Adrenal gland (tissue), 12 donors: Measurements from ENCODE around the gene RAD51D. TPM values are rescaled to one million over a fixed set of nuclear protein-coding genes. Genes with fewer than 3 reads are reported as not detected.

Experiments used
- DNase-seq, 7 donors: peaks; one replicate each; pipeline ENCODE4 v3.0.0-alpha.2; 2019 to 2020
- H3K27ac ChIP-seq, 5 donors: fragments of 200-600 bp; sonication (generic) in 4 of 5; 1 replicate in 3 of 5; 2 replicates in 2 of 5; pipeline versions ENCODE4 v1.5.1 to v1.8.0; 2016 to 2020; ENCODE audit warnings: mild to moderate bottlenecking in 1 of 5
- H3K27me3 ChIP-seq: fragments of 200-600 bp; 2 replicates; pipeline ENCODE4 v1.8.0; 2021
- H3K36me3 ChIP-seq, 2 donors: fragments of 200-600 bp; replicated peaks in 1 of 2; 1 replicate in 1 of 2; 2 replicates in 1 of 2; pipeline versions ENCODE4 v1.5.1 to v1.8.0; 2018 to 2022
- H3K4me1 ChIP-seq, 2 donors: fragments of 200-600 bp; replicated peaks in 1 of 2; 1 replicate in 1 of 2; 2 replicates in 1 of 2; pipeline versions ENCODE4 v1.5.1 to v1.8.0; 2018 to 2021
- H3K4me3 ChIP-seq, 4 donors: fragments of 200-600 bp; sonication (generic) in 3 of 4; one replicate each; pipeline ENCODE4 v1.5.1; 2016 to 2018
- H3K9me3 ChIP-seq, 3 donors: fragments of 200-600 bp; sonication (generic) in 1 of 3; replicated peaks in 1 of 3; 1 replicate in 2 of 3; 2 replicates in 1 of 3; pipeline versions ENCODE4 v1.5.1 to v1.8.0; 2016 to 2021
- POLR2A ChIP-seq, 2 donors: fragments of 450-650 bp; IDR thresholded peaks; one replicate each; pipeline ENCODE4 v1.6.1; 2017; ENCODE audit warnings: antibody characterized with exemption in 2 of 2, mild to moderate bottlenecking in 2 of 2, moderate library complexity in 1 of 2
- WGBS, 4 donors: extraction: QIAGEN DNeasy Blood & Tissue Kit in 2 of 4; methylation state at CpG; one replicate each; pipeline versions ENCODE4 v1.1.5 to v1.1.7; 2013 to 2017; 5-methylcytosine and 5-hydroxymethylcytosine counted together
- intact Hi-C, 2 donors: fragments of 100-400 bp; cut with DNase I; formaldehyde crosslinking; loops; one replicate each; pipeline versions ENCODE4 v1.14.1 to v1.15.0; 2022 to 2023
- polyA plus RNA-seq, 3 donors: library from polyadenylated mRNA; stranded (reverse); fragments of 200-250 nt in 2 of 3; fragments of 350-450 nt in 1 of 3; fragmentation: Illumina TruSeq in 1 of 3; extraction: RNeasy Lipid Tissue Mini Kit (QIAGEN cat#74804) in 1 of 3; gene quantifications; one replicate each; pipeline ENCODE4 v1.2.3, GENCODE V29; 2013 to 2014
- total RNA-seq, 9 donors: library from RNA; depleted of rRNA in 4 of 9; stranded (reverse); fragments of >200 nt in 4 of 9; fragments of 120-200 nt in 1 of 9; fragmentation: NEBNext Ultra II Directional in 1 of 9; extraction: Animal tissue kit (Norgen Biotek cat#: 25700) in 1 of 9; gene quantifications; one replicate each; pipeline versions ENCODE4 v1.1.0 to v1.2.4, GENCODE V29; 2013 to 2023
- TF ChIP-seq, protein P1 (sequence below), 6 experiments: fragments of 450-650 bp in 4 of 6; fragments of 200-600 bp in 2 of 6; sonication (generic) in 1 of 6; IDR thresholded peaks; 1 replicate in 5 of 6; 2 replicates in 1 of 6; pipeline versions ENCODE4 v1.5.1 to v1.8.0; 2016 to 2021; ENCODE audit warnings: antibody characterized with exemption in 6 of 6, mild to moderate bottlenecking in 2 of 6, moderate library complexity in 1 of 6
- donor health status: healthy with polysubstance abuse.
- donor health status: Bipolar disorder and iron deficiency.
- donor health status: DM: yes; HTN: yes; CAD: no.
- donor health status: DM: no; HTN: no; CAD: no.
- donor health status: DM: no; HTN: no; CAD: no.
- donor health status: DM: yes; HTN: yes; CAD: no.

RAD51D gene
- total and polyA plus RNA-seq, 12 donors: 3.3 to 14.3 (median 5.8) TPM

DNA sequence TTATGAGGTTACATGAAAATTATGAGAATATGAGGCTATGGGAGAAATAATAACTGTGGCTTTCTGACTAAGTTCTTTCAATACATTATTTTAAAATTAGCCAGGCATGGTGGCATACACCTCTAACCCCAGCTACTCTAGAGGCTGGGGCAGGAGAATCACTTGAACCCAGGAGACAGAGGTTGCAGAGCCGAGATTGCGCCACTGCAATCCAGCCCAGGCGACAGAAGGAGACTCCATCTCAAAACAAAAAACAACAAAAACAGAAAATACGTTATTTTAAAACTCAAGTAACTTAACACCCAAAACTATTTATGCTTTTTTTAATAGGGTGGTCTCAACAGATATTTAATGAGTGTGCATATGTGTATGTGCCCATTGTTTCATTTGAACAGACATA, 53.8 kb downstream of the RAD51D start:
- intact Hi-C loops: loop anchor here in 1 of 2 donors (10.0 kb wide), 1 partner anchor 81 kb away; the partner anchor contains the start of gene LIG3
- no peaks in the 10 kb centered on the region for H3K27me3 ChIP-seq
- peaks cover 11 to 17% of the 10 kb centered on the region in 2 donors for H3K4me1 ChIP-seq
- H3K36me3 ChIP-seq: no peaks in the 10 kb centered on the region
- H3K9me3 ChIP-seq: no peaks in the 10 kb centered on the region
- DNase-seq: no peak
- 94 to 97% (median 96%) methylated on average over 4 of the region's 4 CpGs for WGBS, 4 donors
- TF ChIP-seq POLR2A (IDR thresholded peaks at IDR 0.05): no peak
- TF ChIP-seq, protein P1, sequence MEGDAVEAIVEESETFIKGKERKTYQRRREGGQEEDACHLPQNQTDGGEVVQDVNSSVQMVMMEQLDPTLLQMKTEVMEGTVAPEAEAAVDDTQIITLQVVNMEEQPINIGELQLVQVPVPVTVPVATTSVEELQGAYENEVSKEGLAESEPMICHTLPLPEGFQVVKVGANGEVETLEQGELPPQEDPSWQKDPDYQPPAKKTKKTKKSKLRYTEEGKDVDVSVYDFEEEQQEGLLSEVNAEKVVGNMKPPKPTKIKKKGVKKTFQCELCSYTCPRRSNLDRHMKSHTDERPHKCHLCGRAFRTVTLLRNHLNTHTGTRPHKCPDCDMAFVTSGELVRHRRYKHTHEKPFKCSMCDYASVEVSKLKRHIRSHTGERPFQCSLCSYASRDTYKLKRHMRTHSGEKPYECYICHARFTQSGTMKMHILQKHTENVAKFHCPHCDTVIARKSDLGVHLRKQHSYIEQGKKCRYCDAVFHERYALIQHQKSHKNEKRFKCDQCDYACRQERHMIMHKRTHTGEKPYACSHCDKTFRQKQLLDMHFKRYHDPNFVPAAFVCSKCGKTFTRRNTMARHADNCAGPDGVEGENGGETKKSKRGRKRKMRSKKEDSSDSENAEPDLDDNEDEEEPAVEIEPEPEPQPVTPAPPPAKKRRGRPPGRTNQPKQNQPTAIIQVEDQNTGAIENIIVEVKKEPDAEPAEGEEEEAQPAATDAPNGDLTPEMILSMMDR (IDR thresholded peaks at IDR 0.05): no peak
- no peak overlapping the region for H3K27ac ChIP-seq
- H3K4me3 ChIP-seq: no peak overlapping the region

DNA sequence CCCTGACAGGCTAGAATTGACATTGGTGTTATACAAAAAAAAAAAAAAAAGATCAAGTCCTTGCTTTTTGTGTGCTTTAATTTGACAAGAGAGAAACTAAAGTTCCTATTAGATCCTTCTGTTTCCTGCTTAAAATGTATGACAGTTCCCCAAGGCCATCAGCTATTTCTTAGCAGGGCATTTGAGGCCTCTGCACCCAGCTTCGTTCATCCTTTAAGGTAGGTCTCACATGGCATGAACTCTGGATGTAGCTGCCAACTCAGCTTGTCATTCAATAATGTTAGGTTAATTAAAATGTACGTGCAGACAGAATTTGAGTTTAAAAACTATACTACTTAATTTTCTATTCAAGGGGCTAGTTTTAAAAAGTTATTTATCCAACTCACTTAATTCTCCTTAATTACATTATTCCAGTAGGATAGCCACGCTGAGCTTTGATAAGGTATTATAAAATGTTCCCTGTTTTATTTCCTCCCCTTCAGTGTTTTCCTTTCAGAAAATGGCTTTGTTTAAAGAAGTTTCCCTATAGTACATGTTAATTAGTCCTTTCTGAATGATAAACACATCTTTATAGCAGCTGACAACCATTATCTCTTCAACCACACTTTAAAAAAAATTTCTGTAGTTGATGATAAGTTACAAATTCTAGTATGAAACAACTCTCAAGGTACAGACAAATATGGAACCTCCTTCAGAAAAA, 55.0 kb downstream of the RAD51D start:
- no peak for DNase-seq
- WGBS, 4 donors: 59 to 68% (median 64%) methylated on average over 3 of the region's 3 CpGs
- TF ChIP-seq POLR2A (IDR thresholded peaks at IDR 0.05): no peak
- TF ChIP-seq, protein P1 (IDR thresholded peaks at IDR 0.05): no peak
- H3K27me3 ChIP-seq: no peaks in the 10 kb centered on the region
- intact Hi-C loops: loop anchor here in 1 of 2 donors (10.0 kb wide), 1 partner anchor 80 kb away; the partner anchor contains the start of gene LIG3
- peaks cover 11 to 17% of the 10 kb centered on the region in 2 donors for H3K4me1 ChIP-seq
- peak overlapping the region; percentile 68 to 93 (median 90) for H3K27ac ChIP-seq
- no peaks in the 10 kb centered on the region for H3K9me3 ChIP-seq
- no peaks in the 10 kb centered on the region for H3K36me3 ChIP-seq
- H3K4me3 ChIP-seq: no peak overlapping the region

DNA sequence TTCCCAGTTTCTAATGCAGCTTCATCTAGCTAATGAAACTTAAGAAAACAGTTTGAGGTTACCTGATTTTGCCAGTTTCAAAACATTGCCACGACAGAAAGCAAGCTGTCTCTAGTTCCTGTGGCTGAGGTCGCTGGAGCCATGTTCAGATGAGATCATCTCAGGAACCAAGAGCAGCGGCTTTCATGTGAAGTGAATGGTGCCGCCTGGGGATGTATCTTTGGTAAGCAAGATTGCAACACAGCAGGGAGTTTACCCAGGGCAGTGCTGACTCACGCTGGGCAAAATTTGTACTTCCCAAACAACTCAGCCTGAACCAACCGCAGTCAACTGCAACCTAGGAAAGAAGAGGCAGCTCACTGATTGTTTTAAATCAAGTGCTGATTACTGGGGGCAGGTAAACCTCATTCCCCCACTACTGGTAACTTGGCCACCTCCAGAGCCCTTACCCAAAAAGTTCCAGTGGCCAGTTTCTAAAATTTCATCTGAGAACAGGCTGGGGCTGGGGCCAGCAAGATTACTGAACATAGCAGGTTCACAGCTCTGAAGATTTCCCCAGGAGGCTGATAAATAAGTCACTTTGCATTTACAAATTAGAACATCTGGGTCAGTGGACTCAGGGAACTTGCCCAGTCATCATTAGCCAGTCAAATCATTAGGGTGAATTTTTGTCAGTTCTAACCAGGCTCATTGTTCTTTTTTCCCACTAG, 56.0 kb downstream of the RAD51D start, which contains the start of gene RFFL:
TSS of gene RFFL (minus strand) at position 194 of the 710 bp plus-strand sequence. CDS start 37,154 bp downstream, outside the sequence.
- intact Hi-C loops: loop anchor here in 1 of 2 donors (10.0 kb wide), 1 partner anchor 79 kb away; the partner anchor contains the start of gene LIG3
- H3K4me3 ChIP-seq: peak within 1 kb of the TSS in 2 of 4 donors; percentile 26 to 37
- peaks cover 11 to 17% of the 10 kb centered on the region in 2 donors for H3K4me1 ChIP-seq
- no peaks in the 10 kb centered on the region for H3K36me3 ChIP-seq
- peak; percentile 49 to 94 for TF ChIP-seq POLR2A (IDR thresholded peaks at IDR 0.05)
- TF ChIP-seq, protein P1 (IDR thresholded peaks at IDR 0.05): peak in 4 of 6 experiments; percentile 9 to 41 (median 18)
- H3K9me3 ChIP-seq: no peaks in the 10 kb centered on the region
- no peaks in the 10 kb centered on the region for H3K27me3 ChIP-seq
- H3K27ac ChIP-seq: peak within 1 kb of the TSS; percentile 68 to 93 (median 90)
- WGBS, 4 donors: 6 to 10% (median 7%) methylated on average over 6 of the region's 6 CpGs
- DNase-seq: peak; percentile 88 to 97 (median 95)

DNA sequence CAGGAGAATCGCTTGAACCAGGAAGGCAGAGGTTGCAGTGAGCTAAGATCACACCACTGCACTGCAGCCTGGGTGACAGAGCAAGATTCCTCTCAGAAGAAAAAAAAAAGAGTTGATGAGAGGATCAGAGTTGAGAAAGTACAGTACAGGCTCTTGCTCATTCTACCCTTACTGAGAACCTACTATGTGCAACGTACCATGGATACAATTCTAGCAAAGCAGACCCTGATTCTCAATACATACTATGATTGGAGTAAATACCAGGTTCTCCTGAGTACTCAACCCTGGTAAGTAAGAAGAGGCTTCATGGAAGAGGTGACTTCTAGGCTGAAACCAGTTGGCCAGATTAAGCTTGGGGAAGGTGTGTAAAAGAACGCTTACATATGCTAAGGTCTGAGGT, 57.4 kb downstream of the RAD51D start:
- intact Hi-C loops: loop anchor here in 1 of 2 donors (10.0 kb wide), 1 partner anchor 78 kb away; the partner anchor contains the start of gene LIG3
- Histone ChIP-seq H3K36me3 (no peaks in the 10 kb centered on the region), H3K27ac (no peak overlapping the region), H3K27me3 (no peaks in the 10 kb centered on the region), H3K4me1 (peaks cover 11 to 17% of the 10 kb centered on the region in 2 donors), H3K4me3 (no peak overlapping the region), H3K9me3 (no peaks in the 10 kb centered on the region)
- TF ChIP-seq, protein P1 (IDR thresholded peaks at IDR 0.05): no peak
- TF ChIP-seq POLR2A (IDR thresholded peaks at IDR 0.05): no peak
- WGBS, 4 donors: 89 to 97% (median 94%) methylated on average over 3 of the region's 3 CpGs
- DNase-seq: no peak
